Activated T-cell treated with anti-CD3 and anti-CD28 coated beads, Interleukin-2, amount 50 U/mL, for 24 hours (primary cell): ENCODE data around the gene LAMA5.

Experiments
- DNase-seq: peaks from one replicate; pipeline ENCODE4 v3.0.0-alpha.2; 2020
- H3K27ac Mint-ChIP-seq: 2 replicates; pipeline ENCODE4 v1.8.0; 2020; ENCODE audit warnings: mild to moderate bottlenecking, mixed read lengths
- H3K27me3 Mint-ChIP-seq: 2 replicates; pipeline ENCODE4 v1.8.0; 2020; ENCODE audit warnings: mixed read lengths
- H3K36me3 Mint-ChIP-seq: 2 replicates; pipeline ENCODE4 v1.8.0; 2020; ENCODE audit warnings: low read depth, mixed read lengths
- H3K4me1 Mint-ChIP-seq: 2 replicates; pipeline ENCODE4 v1.8.0; 2020; ENCODE audit warnings: low read depth, mixed read lengths
- H3K4me3 Mint-ChIP-seq: 2 replicates; pipeline ENCODE4 v1.8.0; 2020; ENCODE audit warnings: mild to moderate bottlenecking, moderate library complexity, mixed read lengths
- H3K9me3 Mint-ChIP-seq: 2 replicates; pipeline ENCODE4 v1.8.0; 2020; ENCODE audit warnings: mixed read lengths

The LAMA5 gene

DNA sequence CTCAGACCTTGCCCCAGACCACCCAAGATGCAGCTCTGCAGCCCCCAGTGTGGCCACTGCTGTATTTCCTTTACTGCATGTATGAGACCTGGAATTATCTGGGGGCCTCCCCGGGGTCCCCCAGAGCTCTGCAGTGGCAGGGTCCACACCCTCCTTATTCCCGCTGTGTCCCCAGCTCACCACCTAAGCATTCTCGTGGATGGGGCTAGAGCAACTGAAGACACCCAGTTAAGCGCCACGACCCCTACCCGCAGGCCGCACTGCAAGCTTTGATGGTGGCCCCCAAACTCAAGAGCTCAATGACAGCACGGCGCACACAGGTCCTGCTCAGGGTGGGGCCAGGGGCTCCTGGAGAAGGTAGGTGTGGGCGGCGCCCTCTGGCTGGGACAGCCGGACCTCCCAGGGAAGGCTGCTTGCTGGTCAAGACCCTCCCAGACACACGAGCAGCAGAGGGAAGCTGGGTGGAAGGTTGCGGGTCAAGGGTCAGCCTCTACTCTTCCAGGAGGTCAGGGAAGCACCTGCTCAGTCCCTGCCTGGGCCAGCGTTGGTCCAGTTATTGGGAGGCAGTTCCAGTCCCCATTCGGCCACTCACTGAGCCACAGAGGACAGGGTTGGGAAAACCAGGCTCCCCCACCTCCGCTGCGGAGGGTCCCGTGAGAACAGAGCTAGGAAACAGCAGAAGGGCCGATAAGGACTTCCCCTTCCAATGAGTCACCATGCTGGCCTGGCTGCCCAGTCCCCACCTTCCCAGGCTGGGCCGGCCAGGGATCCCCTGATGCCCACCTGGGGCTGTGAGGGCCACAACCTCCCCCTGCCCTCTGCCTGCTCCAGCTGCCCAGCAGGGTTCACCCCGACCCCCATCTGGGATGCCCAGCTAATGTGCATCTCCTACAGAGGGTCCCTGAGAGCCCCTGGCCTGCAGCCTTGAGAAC is 2.9 kb downstream of the LAMA5 start:
- Mint-ChIP-seq H3K4me3 (no peak overlapping the region), H3K4me1 (peaks cover 9% of the 10 kb centered on the region), H3K27ac (no peak overlapping the region), H3K9me3 (no peaks in the 10 kb centered on the region), H3K27me3 (peaks cover 48% of the 10 kb centered on the region), H3K36me3 (no peaks in the 10 kb centered on the region)
- no peak for DNase-seq

DNA sequence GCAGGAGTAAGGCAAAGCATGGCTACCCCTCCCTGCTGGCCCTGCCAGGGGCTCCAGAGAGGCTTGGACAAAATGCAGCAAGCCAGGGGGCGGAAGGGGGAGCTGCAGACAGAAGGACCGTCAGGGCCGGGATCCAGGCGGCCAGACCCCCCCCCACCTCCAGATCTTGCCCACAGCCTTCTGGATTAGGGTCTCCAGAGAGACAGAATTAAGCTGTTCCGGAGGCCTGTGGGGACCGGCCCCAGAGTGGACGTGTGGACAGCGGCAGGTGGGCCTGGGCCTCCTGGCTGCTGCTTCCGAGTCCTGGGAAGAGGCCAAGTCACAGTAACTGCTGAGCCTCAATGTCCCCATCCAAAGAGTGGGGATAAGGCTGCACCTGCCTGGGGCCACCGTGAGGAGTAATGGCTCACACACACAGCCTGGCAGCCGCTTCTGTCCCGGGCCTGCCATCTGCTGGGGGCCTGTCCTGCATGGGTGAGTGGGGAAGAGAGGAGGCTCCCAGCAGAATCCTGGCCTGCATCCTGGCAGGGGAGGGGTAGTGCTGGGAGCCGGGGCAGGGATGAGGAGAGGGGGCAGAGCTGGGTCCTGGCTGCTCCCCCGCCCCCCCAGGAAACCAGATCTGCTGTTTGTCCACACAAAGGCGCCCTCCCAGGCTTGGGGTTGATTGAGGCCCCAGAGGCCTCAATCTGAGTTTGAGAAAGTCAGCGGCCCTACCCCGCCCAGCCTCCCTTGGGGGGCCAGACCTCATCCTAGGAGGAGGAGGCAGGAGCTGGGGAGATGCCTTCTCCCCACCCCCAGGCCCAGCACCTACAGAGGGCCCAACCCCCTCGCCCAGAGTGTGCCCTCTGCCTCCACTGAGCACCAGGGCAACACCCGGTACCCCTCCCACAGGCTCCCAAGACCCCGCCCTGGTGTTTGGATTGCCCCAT is 3.9 kb downstream of the LAMA5 start:
- Mint-ChIP-seq H3K4me1 (peaks cover 4% of the 10 kb centered on the region), H3K9me3 (no peaks in the 10 kb centered on the region), H3K27ac (no peak overlapping the region), H3K4me3 (no peak overlapping the region), H3K27me3 (peaks cover 39% of the 10 kb centered on the region), H3K36me3 (no peaks in the 10 kb centered on the region)
- no peak for DNase-seq

DNA sequence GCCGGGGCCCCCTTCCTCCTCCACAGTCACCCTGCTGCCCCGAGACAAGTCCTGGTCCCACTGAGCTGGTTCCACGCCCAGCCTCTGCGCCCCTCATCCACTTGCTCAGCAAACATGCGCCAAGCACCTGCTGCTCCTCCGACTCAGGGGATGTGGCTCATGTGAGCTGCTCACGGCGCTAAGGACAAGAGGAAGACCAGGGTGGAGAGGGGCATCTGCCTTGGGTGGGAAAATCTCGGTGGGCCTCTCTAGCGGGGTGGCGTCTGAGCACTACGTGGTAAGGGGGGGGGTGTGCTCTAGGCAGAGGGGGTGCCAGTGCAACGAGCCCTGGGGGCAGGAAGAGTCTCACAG is 4.5 kb downstream of the LAMA5 start:
- Mint-ChIP-seq H3K4me3 (no peak overlapping the region), H3K4me1 (peaks cover under 1% of the 10 kb centered on the region), H3K27ac (no peak overlapping the region), H3K9me3 (no peaks in the 10 kb centered on the region), H3K36me3 (no peaks in the 10 kb centered on the region), H3K27me3 (peaks cover 33% of the 10 kb centered on the region)
- no peak for DNase-seq

DNA sequence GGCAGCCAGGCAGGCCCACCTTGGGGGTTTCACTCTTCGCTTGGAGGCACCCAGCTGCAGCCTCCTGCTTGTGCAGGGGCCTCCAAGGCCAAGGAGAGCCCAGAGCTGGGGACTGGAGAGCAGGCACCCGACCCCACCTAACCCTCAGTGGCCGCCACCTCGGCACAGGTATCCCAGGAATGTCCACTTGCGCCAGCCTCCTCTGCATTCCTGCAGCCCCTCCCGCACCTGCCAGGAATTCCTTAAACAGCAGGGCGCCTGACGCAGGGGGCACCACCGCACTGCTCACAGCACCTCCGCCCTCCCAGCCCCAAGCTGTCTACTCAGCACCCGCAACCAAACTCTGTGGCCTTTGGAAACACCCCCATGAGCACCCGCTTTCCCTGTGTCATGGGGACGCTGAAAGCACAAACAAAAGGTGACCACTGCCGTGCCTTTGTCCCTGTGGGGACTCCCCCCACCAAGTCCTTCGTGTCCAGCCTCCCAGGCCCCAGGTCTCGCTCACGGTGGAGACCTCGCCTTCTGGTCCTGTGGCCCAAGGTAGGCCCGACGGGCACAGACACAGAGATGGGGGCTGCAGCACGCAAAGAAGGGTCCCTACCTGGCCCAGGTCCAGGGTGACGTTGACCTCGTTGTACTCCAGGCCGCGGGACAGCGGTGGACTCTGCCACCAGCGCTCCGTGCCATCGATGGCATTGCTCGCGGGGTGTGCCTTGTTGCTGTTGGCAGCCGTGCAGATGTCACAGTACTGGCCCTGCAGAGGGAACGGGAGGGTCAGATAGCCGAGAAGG is 5.1 kb downstream of the LAMA5 start:
- no peak for DNase-seq
- H3K4me1 Mint-ChIP-seq, result no peaks in the 10 kb centered on the region
- no peak overlapping the region for H3K27ac Mint-ChIP-seq
- peaks cover 32% of the 10 kb centered on the region for H3K27me3 Mint-ChIP-seq
- no peaks in the 10 kb centered on the region for H3K36me3 Mint-ChIP-seq
- H3K9me3 Mint-ChIP-seq, result no peaks in the 10 kb centered on the region
- no peak overlapping the region for H3K4me3 Mint-ChIP-seq

DNA sequence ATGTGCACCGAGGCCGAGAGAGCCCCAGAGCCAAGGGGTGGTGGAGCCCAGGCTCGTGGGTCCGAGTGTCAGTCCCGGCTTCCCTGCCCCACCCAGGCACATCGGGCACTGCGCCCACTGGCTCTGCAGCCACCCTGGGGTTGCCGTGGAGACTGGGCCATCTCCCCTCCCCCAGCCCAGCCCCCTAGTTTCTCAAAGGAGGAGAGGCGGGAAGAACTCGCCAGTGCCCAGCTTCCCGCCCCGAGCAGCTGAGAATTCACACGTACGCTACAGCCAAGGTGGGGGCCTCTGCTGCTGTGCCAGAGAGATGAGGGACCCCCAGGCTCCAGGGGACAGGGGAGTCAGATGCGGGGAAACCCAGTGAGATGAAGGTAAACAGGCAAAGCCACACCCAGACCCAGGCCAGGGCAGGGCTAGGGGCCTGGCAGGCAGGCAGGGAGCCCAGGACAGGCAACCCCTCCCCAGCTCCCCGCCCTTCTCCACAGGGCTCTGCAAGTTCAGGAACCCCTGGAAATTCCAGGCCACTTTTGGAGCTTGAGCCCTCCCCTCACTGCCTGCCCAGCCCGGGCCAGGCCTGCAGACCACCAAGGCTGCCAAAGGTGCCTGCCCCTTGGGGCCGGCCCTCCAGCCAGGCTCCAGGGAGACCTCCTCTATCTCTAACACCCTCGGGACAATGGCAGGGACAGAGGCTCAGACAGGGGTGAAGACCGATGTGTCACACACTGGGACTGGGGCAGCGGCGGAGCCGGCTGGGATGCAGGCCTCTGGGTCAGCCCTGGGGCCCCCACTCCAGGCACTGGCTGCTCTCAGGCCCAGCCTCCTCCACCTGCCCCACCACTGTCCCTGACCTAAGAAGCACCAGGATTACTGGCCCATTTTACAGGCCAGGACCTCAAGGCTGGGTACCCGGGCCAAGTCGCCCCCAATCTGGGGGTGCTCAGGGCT is 6.0 kb downstream of the LAMA5 start:
- Mint-ChIP-seq H3K9me3 (no peaks in the 10 kb centered on the region), H3K27me3 (peaks cover 33% of the 10 kb centered on the region), H3K36me3 (no peaks in the 10 kb centered on the region), H3K27ac (no peak overlapping the region), H3K4me3 (no peak overlapping the region), H3K4me1 (no peaks in the 10 kb centered on the region)
- DNase-seq, result no peak

DNA sequence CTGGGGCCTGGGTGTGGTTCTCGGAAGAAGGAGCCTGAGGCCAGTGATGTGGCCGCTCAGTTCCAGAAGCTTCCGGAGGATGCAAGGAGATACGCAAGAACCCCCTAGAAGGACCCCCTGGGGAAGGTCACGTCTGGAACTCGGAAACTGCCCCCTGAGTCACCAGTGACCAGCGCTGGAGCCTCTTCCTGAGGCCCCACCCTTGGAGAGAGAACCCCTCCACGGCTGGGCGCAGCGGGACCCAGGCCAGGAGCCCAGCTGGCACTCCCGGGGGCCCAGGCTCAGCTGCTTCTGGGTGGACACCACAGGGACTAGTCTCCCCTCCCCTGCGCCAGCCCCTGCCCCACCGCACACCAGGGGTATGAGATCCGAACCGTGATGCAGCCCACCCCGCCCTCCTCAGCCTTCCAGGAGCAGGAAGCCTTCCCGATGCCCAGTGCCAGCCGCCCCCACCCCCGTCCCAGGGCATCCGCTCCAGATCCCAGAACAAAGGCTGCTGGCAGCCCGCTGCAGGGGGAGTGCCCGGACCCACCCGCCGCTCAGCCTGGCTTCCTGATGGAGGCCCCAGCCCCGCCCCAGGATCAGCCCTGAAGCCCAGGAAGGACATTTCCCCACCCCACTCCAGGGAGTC is 7.5 kb downstream of the LAMA5 start:
- Mint-ChIP-seq H3K27me3 (peaks cover 22% of the 10 kb centered on the region), H3K4me3 (no peak overlapping the region), H3K36me3 (no peaks in the 10 kb centered on the region), H3K4me1 (no peaks in the 10 kb centered on the region), H3K9me3 (no peaks in the 10 kb centered on the region), H3K27ac (no peak overlapping the region)
- no peak for DNase-seq

DNA sequence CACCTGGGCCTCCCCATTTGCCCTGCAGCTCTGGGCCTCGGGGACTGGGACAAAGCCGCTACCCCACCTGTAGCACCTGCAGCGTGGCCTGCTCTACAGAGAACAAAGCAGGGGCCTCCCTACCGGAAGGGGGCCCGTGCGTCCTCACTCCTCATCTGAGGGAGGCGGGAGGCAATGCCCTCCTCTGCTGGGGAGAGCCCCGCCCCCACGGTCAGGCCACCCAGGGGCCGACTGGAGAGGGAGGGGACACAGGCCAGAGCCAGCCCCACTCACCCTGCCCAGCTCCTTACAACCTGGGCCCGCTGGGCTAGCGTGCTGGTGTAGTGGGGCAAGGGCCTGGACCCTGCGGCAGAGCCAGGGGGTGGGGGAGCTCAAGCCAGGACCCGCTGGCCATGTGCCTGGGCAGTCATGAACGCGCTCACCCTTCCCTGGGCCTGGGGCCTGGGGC is 8.0 kb downstream of the LAMA5 start:
- no peaks in the 10 kb centered on the region for H3K9me3 Mint-ChIP-seq
- no peak overlapping the region for H3K4me3 Mint-ChIP-seq
- no peaks in the 10 kb centered on the region for H3K4me1 Mint-ChIP-seq
- no peak overlapping the region for H3K27ac Mint-ChIP-seq
- H3K27me3 Mint-ChIP-seq, result peaks cover 18% of the 10 kb centered on the region
- DNase-seq, result no peak
- no peaks in the 10 kb centered on the region for H3K36me3 Mint-ChIP-seq

DNA sequence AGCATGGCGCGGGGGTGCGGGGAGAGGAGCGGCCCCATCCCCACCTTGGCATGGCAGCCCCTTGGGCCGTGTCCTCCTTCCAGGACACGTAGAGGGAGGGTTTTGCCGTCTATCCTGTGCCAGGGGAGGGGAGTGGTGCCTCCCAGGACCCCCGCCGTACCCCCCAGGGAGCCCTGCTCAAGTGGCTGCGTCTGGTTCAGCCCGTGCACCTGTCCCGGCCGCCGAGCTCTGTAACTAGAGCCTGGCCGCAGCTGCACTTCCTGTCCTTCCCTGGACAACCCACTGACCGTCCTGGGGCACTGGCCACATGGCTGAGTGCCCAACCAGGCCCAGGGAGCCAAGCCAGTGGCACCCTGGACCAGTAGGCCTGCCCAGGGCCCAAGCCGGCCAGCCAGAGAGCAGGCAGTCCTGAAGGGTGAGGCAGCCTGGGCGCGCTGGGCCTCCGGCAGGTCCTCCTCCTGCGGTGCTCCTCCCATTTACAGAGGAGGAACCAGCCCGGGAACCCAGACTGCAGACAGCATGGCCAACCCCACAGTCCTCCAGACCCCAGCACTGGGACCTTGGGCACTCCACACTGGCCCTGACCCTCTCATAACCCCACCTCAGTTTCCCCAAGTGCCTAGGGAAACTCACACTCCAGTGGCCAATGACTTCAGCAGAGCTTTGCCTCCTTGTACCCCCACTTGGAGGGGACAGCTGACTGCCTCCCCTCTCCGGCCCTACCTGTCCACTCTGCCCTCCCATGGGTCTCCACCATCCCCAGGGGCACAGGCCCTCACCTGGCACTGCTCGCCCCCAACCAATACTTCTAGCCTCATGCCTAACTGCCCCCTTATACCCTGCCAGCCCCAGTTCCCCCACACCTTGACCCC is 8.7 kb downstream of the LAMA5 start:
- H3K9me3 Mint-ChIP-seq, result no peaks in the 10 kb centered on the region
- no peaks in the 10 kb centered on the region for H3K4me1 Mint-ChIP-seq
- H3K4me3 Mint-ChIP-seq, result no peak overlapping the region
- DNase-seq, result no peak
- no peak overlapping the region for H3K27ac Mint-ChIP-seq
- peaks cover 11% of the 10 kb centered on the region for H3K27me3 Mint-ChIP-seq
- no peaks in the 10 kb centered on the region for H3K36me3 Mint-ChIP-seq

DNA sequence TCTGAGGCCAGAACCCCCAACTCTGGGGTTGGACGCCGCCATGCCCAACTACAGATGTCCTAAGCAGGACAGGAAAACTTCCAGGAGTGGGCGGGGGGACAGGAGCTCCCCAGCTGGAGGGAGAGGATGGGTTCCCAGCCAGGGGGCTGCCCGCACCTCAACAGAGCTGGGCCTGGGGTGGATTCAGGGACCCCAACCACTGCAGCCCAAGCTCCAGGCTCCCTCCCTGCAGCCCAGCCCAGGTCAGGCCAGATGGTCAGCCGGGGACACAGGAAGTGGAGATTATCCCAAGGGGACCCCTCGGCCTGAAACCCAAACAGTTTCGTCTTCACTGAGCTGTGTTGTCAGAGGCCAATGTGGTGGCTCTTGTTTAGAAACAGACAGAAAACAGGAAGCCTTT is 9.4 kb downstream of the LAMA5 start:
- Mint-ChIP-seq H3K27ac (no peak overlapping the region), H3K27me3 (peaks cover 11% of the 10 kb centered on the region), H3K4me3 (no peak overlapping the region), H3K4me1 (no peaks in the 10 kb centered on the region), H3K36me3 (no peaks in the 10 kb centered on the region), H3K9me3 (no peaks in the 10 kb centered on the region)
- DNase-seq, result no peak

DNA sequence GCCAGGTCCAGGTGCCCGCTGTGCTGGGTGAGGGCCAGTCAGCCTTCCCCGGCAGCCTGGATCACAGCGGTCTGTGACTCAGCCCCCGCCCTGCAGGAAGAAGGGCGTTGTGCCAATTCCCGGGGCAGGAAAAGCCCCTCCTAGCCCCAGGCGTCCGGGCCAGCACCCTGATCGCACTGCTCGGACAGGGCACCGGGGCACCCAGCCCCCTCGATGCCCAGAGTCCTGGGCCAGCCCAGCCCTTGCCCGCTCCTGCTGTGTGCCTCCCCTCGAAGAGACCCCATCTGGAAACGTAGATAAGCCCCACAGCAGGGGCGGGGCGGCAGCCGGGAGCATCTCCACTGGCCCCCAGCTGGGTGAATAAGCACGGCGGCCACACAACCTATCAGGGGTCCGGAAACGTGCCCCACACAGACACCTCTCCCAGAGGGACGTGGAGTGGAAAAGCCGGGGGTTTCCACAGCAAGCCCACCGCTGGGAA is 9.9 kb downstream of the LAMA5 start:
- H3K4me1 Mint-ChIP-seq, result no peaks in the 10 kb centered on the region
- H3K9me3 Mint-ChIP-seq, result no peaks in the 10 kb centered on the region
- DNase-seq, result no peak
- no peaks in the 10 kb centered on the region for H3K36me3 Mint-ChIP-seq
- no peak overlapping the region for H3K4me3 Mint-ChIP-seq
- H3K27me3 Mint-ChIP-seq, result peaks cover 11% of the 10 kb centered on the region
- no peak overlapping the region for H3K27ac Mint-ChIP-seq

DNA sequence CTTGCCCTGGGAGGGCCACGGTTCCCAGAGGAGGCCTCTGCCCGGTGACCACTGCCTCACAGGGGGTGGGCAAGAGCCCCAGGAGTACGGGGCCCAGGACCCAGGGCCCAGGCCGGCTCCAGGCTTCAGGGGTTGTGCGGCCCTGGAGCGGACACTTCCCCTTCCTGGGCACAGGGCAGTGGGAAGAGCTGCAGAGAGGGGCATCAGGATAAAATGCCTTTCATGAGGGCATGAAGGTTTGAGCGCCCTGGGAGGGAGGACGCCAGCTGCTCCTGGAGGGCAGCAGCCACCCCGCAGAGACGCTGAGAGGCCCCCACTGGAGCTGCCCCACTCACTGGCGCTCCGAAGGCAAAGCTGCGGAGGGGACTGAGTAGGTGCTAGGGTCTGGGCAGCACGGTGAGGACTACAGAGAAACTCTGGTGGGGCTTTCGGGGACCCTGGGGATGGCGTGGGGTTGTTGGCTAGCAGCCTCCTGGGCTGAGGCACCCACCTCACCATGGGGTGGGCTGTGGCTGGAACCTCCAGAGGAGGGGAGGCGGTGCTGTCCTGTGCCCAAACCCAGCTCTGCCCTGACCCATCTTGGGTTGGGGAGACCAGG is 10.4 kb downstream of the LAMA5 start:
- Mint-ChIP-seq H3K27ac (no peak overlapping the region), H3K27me3 (peaks cover 6% of the 10 kb centered on the region), H3K4me1 (no peaks in the 10 kb centered on the region), H3K4me3 (no peak overlapping the region), H3K9me3 (no peaks in the 10 kb centered on the region), H3K36me3 (no peaks in the 10 kb centered on the region)
- DNase-seq, result no peak

DNA sequence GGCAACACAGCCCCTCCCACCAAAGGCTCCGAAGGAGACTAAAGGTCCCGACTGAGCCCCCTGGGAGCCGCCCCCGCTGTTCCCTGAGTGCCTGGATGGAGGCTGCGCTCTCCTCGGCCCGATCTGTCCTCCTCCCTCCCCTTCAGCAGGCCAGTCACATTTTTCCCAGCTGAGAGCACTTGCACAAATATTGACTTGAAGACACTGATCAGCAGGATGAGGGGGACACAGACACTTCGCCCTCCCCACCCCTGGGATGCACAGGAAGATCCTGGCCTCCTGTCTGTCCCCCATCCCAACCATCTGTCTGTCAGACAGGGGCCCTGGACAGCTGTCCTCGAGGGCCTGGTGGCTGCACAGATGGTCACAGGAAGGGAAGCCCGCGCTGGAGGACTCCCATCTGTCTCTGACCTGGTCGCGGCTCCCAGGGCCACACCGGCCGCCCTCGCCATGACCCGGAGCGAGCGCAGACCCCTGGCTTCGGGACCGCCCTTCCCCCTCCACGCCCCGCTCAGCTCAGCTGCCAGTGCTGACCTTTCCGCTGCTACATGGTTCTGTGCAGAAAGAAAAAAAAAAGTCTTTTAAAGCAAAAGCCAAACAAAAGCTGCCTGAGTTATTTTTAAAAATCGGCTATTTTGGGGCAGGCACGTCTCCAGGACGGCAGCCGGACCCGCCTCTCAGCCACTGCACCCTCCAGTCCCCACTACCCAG is 11.1 kb downstream of the LAMA5 start:
- Mint-ChIP-seq H3K36me3 (no peaks in the 10 kb centered on the region), H3K4me1 (no peaks in the 10 kb centered on the region), H3K27me3 (peaks cover 6% of the 10 kb centered on the region), H3K4me3 (no peak overlapping the region), H3K9me3 (no peaks in the 10 kb centered on the region), H3K27ac (no peak overlapping the region)
- DNase-seq, result no peak
